ENCODE results near the gene MEIOB.
"Not testable (repeated sequence)": the region's sequence is repeated elsewhere in the genome, so short reads cannot be mapped to it uniquely, and the experiment has no call there.

MEIOB gene

GRCh38 chr16:1900452-1900774 is 28.4 kb upstream of the MEIOB start:
- no peak for DNase-seq

DNA sequence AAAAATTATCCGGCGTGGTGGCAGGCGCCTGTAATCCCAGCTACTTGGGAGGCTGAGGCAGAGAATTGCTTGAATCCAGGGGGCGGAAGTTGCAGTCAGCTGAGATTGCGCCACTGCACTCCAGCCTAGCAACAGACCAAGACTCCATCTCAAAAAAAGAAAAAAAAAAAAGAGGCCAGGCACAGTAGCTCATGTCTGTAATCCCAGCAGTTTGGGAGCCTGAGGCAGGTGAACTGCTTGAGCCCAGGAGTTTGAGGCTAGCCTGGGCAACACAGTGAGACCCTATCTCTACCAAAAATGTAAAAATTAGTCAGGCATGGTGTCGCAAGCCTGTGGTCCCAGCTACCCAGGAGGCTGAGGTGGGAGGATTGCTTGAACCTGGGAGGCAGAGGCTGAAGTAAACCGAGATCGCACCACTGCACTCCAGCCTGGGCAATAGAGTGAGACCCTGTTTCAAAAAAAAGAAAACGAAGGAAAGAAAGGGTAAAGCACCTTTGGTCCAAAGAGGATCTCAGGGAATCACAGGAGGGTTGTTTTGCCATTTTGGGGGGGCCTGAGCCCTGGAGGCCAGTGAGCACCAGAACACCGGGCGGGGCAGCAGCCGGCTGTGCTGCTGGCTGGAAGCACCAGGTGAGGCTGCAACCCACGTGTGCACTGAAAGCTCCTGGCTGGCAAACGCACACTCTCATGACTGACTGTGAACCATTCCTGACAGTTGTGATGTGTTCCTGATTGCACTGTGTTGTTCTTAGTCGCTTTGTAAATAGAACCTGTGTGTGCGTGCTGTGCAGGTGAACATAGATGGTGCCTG is 27.9 kb upstream of the MEIOB start:
- no peak for DNase-seq
- TF ChIP-seq GATA1 (IDR thresholded peaks at IDR 0.05; ENCODE audit: low read depth, low read length) (no peak), POLR2A (IDR thresholded peaks at IDR 0.05; ENCODE audit: low read length) (no peak)

More at GRCh38 chr16:1900452-1900774, 28.4 kb upstream of the MEIOB start:
- TF ChIP-seq GATA1 (IDR thresholded peaks at IDR 0.05; ENCODE audit: low read depth, low read length) (no peak), POLR2A (IDR thresholded peaks at IDR 0.05; ENCODE audit: low read length) (no peak)

GRCh38 chr16:1897692-1898091 is 25.7 kb upstream of the MEIOB start:
- not testable (repeated sequence) for DNase-seq

DNA sequence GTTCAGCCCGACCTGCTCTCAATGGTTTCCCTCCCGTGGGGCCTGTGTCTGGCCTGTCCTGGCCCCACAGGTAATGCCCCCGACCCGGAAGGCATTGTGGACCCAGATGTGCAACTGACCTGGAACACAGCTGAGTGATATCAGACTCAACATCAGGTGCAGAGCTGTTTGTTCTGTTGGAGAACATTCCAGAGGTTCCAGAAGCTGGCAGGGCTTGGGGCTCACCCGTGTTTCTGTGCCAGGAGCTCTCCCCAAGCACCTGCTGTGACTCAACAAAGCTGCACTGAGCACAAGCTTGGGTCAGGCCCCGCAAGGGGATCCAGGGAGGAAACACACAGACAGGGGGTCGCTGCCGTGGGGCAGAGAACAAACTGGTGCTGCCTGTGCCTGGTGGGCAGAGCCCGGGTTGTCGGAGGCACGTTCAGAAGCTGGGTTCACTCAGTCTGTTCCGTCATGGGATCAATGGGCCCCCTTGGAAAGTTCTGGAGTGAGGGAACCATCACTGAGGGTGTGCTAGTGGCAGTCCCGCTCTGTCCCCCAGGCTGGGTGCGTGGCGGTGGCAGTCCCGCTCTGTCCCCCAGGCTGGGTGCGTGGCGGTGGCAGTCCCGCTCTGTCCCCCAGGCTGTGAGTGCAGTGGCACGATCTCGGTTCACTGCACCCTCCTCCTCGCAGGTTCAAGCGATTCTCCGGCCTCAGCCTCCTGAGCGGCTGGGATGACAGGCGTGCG is 24.1 kb upstream of the MEIOB start:
- DNase-seq = no peak
- TF ChIP-seq POLR2A (IDR thresholded peaks at IDR 0.05; ENCODE audit: low read length) (no peak), GATA1 (IDR thresholded peaks at IDR 0.05; ENCODE audit: low read depth, low read length) (no peak)

GRCh38 chr16:1895068-1895467 is 23.1 kb upstream of the MEIOB start:
- TF ChIP-seq POLR2A (IDR thresholded peaks at IDR 0.05; ENCODE audit: low read length) (no peak), GATA1 (IDR thresholded peaks at IDR 0.05; ENCODE audit: low read depth, low read length) (no peak)

DNA sequence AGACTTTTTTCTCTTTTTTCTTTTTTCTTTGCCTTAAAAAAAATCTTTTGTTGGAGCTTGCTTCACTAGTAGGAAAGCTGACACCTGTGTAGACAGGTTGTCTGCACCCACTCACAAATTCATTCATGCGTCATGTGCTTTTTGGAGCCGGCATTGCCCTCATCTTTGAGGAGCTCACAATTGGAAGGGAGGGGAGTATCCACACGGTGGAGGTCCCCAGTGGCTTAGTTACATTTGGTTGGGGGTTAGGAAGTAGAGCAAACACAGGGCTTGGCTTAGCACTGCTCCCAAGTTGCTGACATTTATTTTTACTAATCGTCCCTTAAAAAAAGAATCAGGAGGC is 18.7 kb upstream of the MEIOB start:
- TF ChIP-seq POLR2A (IDR thresholded peaks at IDR 0.05; ENCODE audit: low read length) (no peak), GATA1 (IDR thresholded peaks at IDR 0.05; ENCODE audit: low read depth, low read length) (no peak)
- no peak for DNase-seq

More at GRCh38 chr16:1895068-1895467, 23.1 kb upstream of the MEIOB start:
- no peak for DNase-seq

DNA sequence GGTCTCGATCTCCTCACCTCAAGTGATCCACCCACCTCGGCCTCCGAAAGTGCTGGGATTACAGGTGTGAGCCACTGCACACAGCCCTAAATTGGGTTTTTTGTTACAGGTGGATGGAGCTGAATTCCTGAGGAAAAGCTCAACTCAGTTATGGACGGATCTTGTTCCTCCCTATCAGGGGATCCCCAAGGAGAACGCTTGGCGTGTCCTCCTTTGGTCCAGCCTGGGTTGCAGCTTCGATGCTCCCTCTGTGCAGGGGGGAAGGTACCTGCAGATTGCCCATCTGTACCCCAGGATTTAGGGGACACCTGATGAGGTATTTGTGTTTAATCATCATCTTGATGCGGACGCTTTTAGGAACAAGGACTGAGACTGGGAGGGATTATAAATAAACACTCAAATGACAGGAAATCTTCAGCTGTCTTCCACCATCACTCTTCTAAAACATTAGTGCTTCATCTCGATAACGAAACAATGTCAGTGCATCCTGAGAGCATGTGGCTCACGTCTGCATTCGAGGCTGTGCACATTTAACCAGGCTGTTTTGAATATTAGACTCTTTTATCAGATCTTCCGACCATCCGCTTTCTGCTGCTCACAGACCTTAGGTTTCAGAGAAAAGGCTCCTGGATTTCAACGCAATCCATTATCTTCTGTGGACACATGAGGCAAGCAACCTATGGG is 18.2 kb upstream of the MEIOB start:
- DNase-seq = no peak
- no peak for TF ChIP-seq GATA1 (IDR thresholded peaks at IDR 0.05; ENCODE audit: low read depth, low read length)
- no peak for TF ChIP-seq POLR2A (IDR thresholded peaks at IDR 0.05; ENCODE audit: low read length)

GRCh38 chr16:1887711-1888354 is 15.9 kb upstream of the MEIOB start:
- TF ChIP-seq POLR2A (IDR thresholded peaks at IDR 0.05; ENCODE audit: low read length) = no peak
- TF ChIP-seq GATA1 (IDR thresholded peaks at IDR 0.05; ENCODE audit: low read depth, low read length) = no peak
- DNase-seq = no peak

- DNase-seq = no peak
- TF ChIP-seq POLR2A (IDR thresholded peaks at IDR 0.05; ENCODE audit: low read length) = no peak
- no peak for TF ChIP-seq GATA1 (IDR thresholded peaks at IDR 0.05; ENCODE audit: low read depth, low read length)
These were observed 12.9 kb upstream of the MEIOB start for GRCh38 chr16:1884889-1885288.

DNA sequence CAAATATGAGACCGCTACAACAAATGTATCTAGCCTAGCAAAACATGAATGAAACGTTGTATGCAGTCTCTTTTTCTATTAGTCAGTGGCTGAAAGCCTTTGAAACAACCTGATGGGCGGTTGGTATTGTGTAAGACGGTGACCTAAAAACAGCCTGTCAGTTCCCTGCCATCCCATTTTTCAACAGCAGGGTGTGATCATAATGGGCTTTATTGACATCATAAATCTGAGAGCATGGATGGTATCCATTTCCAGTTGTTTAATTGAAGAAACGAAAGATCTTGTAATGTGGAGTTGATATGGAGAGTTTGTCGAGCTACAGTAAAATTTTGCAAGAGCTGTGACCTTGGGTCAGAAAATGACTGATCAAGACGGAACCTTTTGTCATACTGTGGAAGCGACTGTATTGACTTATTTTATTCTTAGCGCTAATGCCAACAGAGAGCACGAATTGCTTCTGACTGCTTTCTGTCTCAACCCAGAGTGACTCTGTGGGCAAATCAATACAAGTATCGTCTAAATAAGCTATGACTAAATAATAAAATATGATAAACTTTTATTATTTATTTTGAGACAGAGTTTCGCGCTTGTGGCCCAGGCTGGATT is 12.3 kb upstream of the MEIOB start:
- DNase-seq = peak; percentile 41 to 44
- TF ChIP-seq GATA1 (IDR thresholded peaks at IDR 0.05; ENCODE audit: low read depth, low read length) (no peak), POLR2A (IDR thresholded peaks at IDR 0.05; ENCODE audit: low read length) (no peak)

GRCh38 chr16:1881172-1881571 is 9.2 kb upstream of the MEIOB start:
- not testable (repeated sequence) for DNase-seq

GRCh38 chr16:1879477-1879876 is 7.5 kb upstream of the MEIOB start:
- DNase-seq = no peak
- TF ChIP-seq POLR2A (IDR thresholded peaks at IDR 0.05; ENCODE audit: low read length) (no peak), GATA1 (IDR thresholded peaks at IDR 0.05; ENCODE audit: low read depth, low read length) (no peak)

GRCh38 chr16:1878256-1878655 is 6.3 kb upstream of the MEIOB start:
- DNase-seq = no peak
- TF ChIP-seq GATA1 (IDR thresholded peaks at IDR 0.05; ENCODE audit: low read depth, low read length) (no peak), POLR2A (IDR thresholded peaks at IDR 0.05; ENCODE audit: low read length) (no peak)

DNA sequence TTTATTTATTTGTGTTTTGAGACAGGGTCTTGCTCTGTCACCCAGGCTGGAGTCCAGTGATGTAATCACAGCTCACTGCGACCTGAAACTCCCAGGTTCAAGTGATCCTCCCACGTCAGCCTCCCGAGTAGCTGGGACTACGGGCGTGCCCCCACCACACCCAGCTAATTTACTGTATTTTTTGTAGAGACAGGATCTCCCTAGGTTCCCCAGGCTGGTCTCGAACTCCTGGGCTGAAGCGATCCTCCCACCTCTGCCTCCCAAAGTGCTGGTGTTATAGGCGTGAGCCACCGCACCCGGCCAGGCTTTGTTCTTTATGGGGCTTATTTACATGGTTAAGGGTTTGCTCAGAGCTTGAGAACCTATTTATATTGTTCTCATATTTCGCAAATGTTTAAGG is 5.8 kb upstream of the MEIOB start:
- DNase-seq = no peak
- TF ChIP-seq GATA1 (IDR thresholded peaks at IDR 0.05; ENCODE audit: low read depth, low read length) = no peak
- no peak for TF ChIP-seq POLR2A (IDR thresholded peaks at IDR 0.05; ENCODE audit: low read length)

Measured in erythroblast (primary cell).